GM12872 (cell line): ENCODE results near the gene TRAK1.

Experiments used
- CTCF ChIP-seq: IDR thresholded peaks from 3 replicates; pipeline ENCODE4 v1.5.1; 2011; ENCODE audit warnings: low read depth, mild to moderate bottlenecking, low read length, moderate library complexity; ENCODE audit not compliant: insufficient read depth

The TRAK1 gene

DNA sequence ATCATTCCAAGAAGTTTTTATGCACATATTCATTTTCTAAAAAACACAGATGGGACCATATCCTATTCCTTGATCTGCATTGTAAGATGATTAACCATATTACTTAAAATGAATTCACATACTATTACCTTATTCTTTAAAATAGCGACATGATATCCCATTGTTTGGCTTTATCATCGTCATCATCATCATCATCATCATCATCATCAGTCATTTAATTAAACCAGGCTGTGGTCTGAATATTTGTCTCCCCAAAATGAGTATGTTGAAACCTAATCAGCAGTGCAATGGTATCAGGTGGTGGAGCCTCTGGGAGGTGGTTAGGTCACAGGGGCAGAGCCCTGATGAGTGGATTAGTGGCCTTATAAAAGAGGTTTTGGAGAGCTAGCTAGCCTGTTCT is 4.4 kb downstream of the TRAK1 start:
- no peak for TF ChIP-seq CTCF

DNA sequence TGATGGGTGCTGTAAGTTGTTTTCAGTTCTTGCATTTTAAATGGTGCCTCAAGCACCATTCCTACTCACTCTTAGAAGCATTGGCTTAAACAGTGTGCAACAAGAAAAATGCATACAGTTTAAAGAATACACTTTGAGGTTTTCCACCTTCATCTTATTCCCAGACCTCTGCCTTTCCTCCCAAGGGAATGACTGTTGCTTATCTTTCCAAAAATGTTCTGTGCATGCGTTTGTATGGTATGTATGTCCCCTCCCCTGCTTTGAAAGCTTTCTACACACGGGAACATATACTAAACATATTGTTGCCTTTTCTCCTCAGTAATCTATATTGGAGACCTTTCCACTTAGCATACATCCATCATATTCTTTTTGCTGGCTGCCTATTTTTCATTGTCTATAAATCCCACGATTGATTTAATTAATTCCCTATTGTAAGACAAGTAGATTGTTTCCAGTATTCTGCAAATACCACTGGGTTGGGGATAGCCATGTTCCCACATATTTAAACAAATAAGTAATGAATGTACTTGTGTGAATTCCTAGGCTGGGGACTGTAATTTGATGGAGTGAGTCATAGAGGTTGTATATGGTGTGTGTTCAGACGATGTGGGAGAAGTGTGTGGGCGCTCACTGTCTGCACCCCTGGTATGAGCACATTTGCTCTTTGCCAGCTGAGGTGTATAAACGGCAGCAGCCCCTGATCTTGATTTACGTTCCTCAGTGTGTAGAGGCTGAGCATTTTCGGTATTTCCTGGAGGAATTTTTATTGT is 5.8 kb downstream of the TRAK1 start:
- TF ChIP-seq CTCF, result no peak

DNA sequence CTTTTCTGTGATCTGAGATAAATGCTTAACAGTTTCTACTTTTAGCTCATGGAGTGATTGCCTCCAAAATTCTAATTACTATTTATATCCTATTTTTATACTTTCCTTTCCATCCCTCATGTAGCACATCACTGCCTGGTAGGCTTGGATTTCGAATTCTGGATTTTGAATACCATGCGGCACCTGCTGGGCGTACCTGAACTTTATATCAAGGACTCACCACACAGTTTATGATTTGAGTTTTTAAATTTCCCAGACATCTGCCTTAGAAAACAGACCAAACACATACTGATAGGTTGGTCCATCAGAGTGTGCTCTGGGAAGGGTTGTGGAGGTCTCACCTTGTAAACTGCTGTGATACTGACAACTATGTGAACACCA is 6.4 kb downstream of the TRAK1 start:
- no peak for TF ChIP-seq CTCF

GRCh38 chr3:42098171-42098570 is 7.0 kb downstream of the TRAK1 start:
- TF ChIP-seq CTCF, result no peak

GRCh38 chr3:42099020-42099765 is 8.0 kb downstream of the TRAK1 start:
- no peak for TF ChIP-seq CTCF

GRCh38 chr3:42101048-42101447 is 9.9 kb downstream of the TRAK1 start:
- no peak for TF ChIP-seq CTCF

- TF ChIP-seq CTCF, result no peak
These were observed 10.3 kb downstream of the TRAK1 start for GRCh38 chr3:42101481-42101880.
